HepG2 (cell line): ENCODE data around the gene CFL1. TPM values are rescaled to one million over a fixed set of nuclear protein-coding genes. Genes with fewer than 3 reads are reported as not detected.

Experiments
- FOSL2 ChIP-seq: sonication (generic); formaldehyde crosslinking; IDR thresholded peaks from 2 replicates; pipeline ENCODE4 v1.4.0; 2020; ENCODE audit warnings: missing genetic modification reagents
- MED1 ChIP-seq: sonication (generic); formaldehyde crosslinking; IDR thresholded peaks from 2 replicates; pipeline ENCODE4 v1.4.0; 2020; ENCODE audit warnings: missing genetic modification reagents
- ZFP90 ChIP-seq: sonication (generic); formaldehyde crosslinking; IDR thresholded peaks from 2 replicates; pipeline ENCODE4 v1.8.0; 2022; ENCODE audit warnings: missing genetic modification reagents, mild to moderate bottlenecking, inconsistent platforms, borderline replicate concordance
- ZNF264 ChIP-seq: sonication (generic); formaldehyde crosslinking; IDR thresholded peaks from 2 replicates; pipeline ENCODE4 v1.4.0; 2020; ENCODE audit warnings: missing genetic modification reagents
- ZNF281 ChIP-seq: sonication (generic); formaldehyde crosslinking; IDR thresholded peaks from 2 replicates; pipeline ENCODE4 v1.4.0; 2020; ENCODE audit warnings: missing genetic modification reagents, borderline replicate concordance
- ZNF44 ChIP-seq: sonication (generic); formaldehyde crosslinking; IDR thresholded peaks from 2 replicates; pipeline ENCODE4 v1.5.1; 2020; ENCODE audit warnings: mild to moderate bottlenecking, missing genetic modification reagents
- ZNF614 ChIP-seq: IDR thresholded peaks from 2 replicates; pipeline ENCODE4 v1.6.1; 2018; ENCODE audit warnings: missing biosample characterization, missing genetic modification reagents, inconsistent platforms, borderline replicate concordance
- ZNF766 ChIP-seq: sonication (generic); formaldehyde crosslinking; IDR thresholded peaks from 2 replicates; pipeline ENCODE4 v1.5.0; 2020; ENCODE audit warnings: missing genetic modification reagents, borderline replicate concordance
- ZNF788 ChIP-seq: sonication (generic); formaldehyde crosslinking; IDR thresholded peaks from 2 replicates; pipeline ENCODE4 v1.5.0; 2020; ENCODE audit warnings: mild to moderate bottlenecking, missing genetic modification reagents, borderline replicate concordance
- polyA plus RNA-seq, 8 experiments: library from polyadenylated mRNA; depleted of rRNA in 3 of 8; stranded (reverse) in 7 of 8; unstranded in 1 of 8; fragments of >200 nt; fragmentation: Illumina TruSeq in 4 of 8; extraction: Trizol in 4 of 8; gene quantifications; 2 replicates each; pipeline versions ENCODE4 v1.2.1 to v1.2.3, GENCODE V29; 2011 to 2016; ENCODE audit warnings: low read depth in 4 of 8, missing spikeins in 1 of 8, mixed read lengths in 1 of 8; ENCODE audit not compliant: insufficient read depth in 1 of 8
- total RNA-seq, 5 experiments: library from RNA; depleted of rRNA; stranded (reverse); fragments of >200 nt; fragmentation: Illumina TruSeq; extraction: Trizol; gene quantifications; 2 replicates each; pipeline ENCODE4 v1.2.3, GENCODE V29; 2016; ENCODE audit warnings: low read depth in 1 of 5
- TF ChIP-seq, protein P1 (sequence below): sonication (generic); formaldehyde crosslinking; IDR thresholded peaks from 2 replicates; pipeline ENCODE4 v1.4.0; 2020; ENCODE audit warnings: missing genetic modification reagents, borderline replicate concordance
- TF ChIP-seq, protein P2 (sequence below): sonication (generic); formaldehyde crosslinking; IDR thresholded peaks from 2 replicates; pipeline ENCODE4 v1.8.1; 2023; ENCODE audit warnings: missing genetic modification reagents, mild to moderate bottlenecking, borderline replicate concordance
- TF ChIP-seq, protein P3 (sequence below), 2 experiments: sonication (generic) in 1 of 2; formaldehyde crosslinking in 1 of 2; IDR thresholded peaks; 2 replicates each; pipeline versions ENCODE4 v1.4.0 to v1.6.1; 2016 to 2020; ENCODE audit warnings: borderline replicate concordance in 1 of 2, low read depth in 1 of 2, mild to moderate bottlenecking in 1 of 2, missing genetic modification reagents in 1 of 2
- TF ChIP-seq, protein P4 (sequence below): sonication (generic); formaldehyde crosslinking; IDR thresholded peaks from 2 replicates; pipeline ENCODE4 v1.5.0; 2020; ENCODE audit warnings: missing genetic modification reagents, mild to moderate bottlenecking, borderline replicate concordance

CFL1 gene
- total and polyA plus RNA-seq, 2 of the 13 experiments (the other 11 are each of a cell fraction or from before 2014, with no cell fraction given) = 379 to 383 TPM

DNA sequence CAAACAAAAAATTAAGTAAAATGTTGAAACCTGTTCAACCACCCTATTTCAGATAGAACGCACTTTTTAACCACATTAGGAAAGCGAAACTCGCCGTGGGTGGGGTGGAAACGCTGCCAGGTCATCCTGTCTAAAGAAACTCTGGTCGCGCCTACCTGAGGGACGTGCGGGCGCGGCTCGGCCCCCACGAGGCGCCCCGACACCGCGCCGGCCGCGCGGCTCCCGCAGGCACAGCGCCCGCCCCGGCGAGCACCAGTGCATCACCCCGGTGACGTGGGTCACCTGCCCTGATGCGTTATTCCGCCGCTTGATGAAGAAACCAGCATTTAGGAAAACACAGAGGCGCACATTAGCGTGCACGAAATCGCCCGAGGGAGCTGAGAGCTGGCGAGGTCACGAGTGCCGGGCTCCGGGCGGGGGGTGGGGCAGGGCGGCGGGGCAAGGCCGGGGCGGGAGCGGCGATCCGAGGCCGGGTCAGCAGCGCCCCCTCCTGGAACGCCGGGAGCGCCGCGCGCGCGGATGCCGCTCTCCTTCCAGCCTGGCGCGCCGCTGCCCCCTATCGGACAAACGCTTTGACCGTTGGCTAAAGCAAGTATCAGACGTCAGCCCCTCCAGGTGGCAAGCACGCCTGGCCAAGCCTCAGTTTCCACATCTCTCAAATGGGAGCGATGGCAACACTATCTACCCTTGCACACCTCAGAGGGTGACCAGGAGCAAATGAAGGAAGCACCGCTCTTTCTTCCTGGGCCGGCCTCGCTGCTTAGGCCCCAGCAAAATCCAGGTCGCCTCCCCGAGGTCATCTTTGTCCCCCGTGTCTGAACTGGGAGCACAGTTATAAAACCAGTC is 39.9 kb downstream of the CFL1 start (continued):
- TF ChIP-seq, protein P1, sequence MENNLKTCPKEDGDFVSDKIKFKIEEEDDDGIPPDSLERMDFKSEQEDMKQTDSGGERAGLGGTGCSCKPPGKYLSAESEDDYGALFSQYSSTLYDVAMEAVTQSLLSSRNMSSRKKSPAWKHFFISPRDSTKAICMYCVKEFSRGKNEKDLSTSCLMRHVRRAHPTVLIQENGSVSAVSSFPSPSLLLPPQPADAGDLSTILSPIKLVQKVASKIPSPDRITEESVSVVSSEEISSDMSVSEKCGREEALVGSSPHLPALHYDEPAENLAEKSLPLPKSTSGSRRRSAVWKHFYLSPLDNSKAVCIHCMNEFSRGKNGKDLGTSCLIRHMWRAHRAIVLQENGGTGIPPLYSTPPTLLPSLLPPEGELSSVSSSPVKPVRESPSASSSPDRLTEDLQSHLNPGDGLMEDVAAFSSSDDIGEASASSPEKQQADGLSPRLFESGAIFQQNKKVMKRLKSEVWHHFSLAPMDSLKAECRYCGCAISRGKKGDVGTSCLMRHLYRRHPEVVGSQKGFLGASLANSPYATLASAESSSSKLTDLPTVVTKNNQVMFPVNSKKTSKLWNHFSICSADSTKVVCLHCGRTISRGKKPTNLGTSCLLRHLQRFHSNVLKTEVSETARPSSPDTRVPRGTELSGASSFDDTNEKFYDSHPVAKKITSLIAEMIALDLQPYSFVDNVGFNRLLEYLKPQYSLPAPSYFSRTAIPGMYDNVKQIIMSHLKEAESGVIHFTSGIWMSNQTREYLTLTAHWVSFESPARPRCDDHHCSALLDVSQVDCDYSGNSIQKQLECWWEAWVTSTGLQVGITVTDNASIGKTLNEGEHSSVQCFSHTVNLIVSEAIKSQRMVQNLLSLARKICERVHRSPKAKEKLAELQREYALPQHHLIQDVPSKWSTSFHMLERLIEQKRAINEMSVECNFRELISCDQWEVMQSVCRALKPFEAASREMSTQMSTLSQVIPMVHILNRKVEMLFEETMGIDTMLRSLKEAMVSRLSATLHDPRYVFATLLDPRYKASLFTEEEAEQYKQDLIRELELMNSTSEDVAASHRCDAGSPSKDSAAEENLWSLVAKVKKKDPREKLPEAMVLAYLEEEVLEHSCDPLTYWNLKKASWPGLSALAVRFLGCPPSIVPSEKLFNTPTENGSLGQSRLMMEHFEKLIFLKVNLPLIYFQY (CRISPR knock-in tag) = no peak; the same call in 1 of the 2 replicates
- TF ChIP-seq ZNF766 (CRISPR knock-in tag) (no peak), ZNF281 (CRISPR knock-in tag) (peak; percentile 65), FOSL2 (CRISPR knock-in tag) (peak; percentile 31; the same call in 1 of the 2 replicates), ZNF264 (CRISPR knock-in tag) (no peak), MED1 (CRISPR knock-in tag) (peak; percentile 30; the same call in 1 of the 2 replicates), ZNF44 (CRISPR knock-in tag) (0 out of 2 replicates have a peak, but pooled peaks have one; percentile 34), ZFP90 (peak; percentile 28; the same call in 1 of the 2 replicates), ZNF788 (CRISPR knock-in tag) (peak; percentile 46; the same call in 1 of the 2 replicates), ZNF614 (CRISPR knock-in tag) (no peak)
- TF ChIP-seq, protein P2, sequence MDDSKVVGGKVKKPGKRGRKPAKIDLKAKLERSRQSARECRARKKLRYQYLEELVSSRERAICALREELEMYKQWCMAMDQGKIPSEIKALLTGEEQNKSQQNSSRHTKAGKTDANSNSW (CRISPR knock-in tag) = no peak
- TF ChIP-seq, protein P3, sequence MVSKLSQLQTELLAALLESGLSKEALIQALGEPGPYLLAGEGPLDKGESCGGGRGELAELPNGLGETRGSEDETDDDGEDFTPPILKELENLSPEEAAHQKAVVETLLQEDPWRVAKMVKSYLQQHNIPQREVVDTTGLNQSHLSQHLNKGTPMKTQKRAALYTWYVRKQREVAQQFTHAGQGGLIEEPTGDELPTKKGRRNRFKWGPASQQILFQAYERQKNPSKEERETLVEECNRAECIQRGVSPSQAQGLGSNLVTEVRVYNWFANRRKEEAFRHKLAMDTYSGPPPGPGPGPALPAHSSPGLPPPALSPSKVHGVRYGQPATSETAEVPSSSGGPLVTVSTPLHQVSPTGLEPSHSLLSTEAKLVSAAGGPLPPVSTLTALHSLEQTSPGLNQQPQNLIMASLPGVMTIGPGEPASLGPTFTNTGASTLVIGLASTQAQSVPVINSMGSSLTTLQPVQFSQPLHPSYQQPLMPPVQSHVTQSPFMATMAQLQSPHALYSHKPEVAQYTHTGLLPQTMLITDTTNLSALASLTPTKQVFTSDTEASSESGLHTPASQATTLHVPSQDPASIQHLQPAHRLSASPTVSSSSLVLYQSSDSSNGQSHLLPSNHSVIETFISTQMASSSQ (IDR thresholded peaks at IDR 0.05; ENCODE audit: low read depth) = no peak
- TF ChIP-seq, protein P3 (CRISPR knock-in tag; IDR thresholded peaks at IDR 0.05; ENCODE audit: borderline replicate concordance) = no peak
- TF ChIP-seq, protein P4, sequence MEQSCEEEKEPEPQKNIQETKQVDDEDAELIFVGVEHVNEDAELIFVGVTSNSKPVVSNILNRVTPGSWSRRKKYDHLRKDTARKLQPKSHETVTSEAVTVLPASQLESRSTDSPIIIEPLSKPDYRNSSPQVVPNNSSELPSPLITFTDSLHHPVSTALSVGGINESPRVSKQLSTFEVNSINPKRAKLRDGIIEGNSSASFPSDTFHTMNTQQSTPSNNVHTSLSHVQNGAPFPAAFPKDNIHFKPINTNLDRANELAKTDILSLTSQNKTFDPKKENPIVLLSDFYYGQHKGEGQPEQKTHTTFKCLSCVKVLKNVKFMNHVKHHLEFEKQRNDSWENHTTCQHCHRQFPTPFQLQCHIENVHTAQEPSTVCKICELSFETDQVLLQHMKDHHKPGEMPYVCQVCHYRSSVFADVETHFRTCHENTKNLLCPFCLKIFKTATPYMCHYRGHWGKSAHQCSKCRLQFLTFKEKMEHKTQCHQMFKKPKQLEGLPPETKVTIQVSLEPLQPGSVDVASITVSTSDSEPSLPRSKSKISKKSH (CRISPR knock-in tag) = no peak
